Measurements from ENCODE around the gene EXOC3.

EXOC3 gene

GRCh38 chr5:477871-478270 is 34.9 kb downstream of the EXOC3 start:
- Histone ChIP-seq H3K9me3 (ENCODE audit: control insufficient read depth in 2 of 2, low read length in 2 of 2) (no peaks in the 10 kb centered on the region), H3K27me3 (ENCODE audit: control insufficient read depth in 1 of 2, insufficient read depth in 2 of 2, low read length in 2 of 2) (peaks cover 58 to 72% of the 10 kb centered on the region in 2 donors), H3K36me3 (ENCODE audit: control insufficient read depth in 2 of 2, insufficient read depth in 2 of 2, low read length in 2 of 2) (no peaks in the 10 kb centered on the region)

GRCh38 chr5:478369-478981 is 35.5 kb downstream of the EXOC3 start:
- Histone ChIP-seq H3K4me1 (ENCODE audit: control insufficient read depth, insufficient read depth, low read length) (peaks cover 15% of the 10 kb centered on the region), H3K9ac (ENCODE audit: low read length in 2 of 2) (no peak overlapping the region), H3K27me3 (ENCODE audit: control insufficient read depth in 1 of 2, insufficient read depth in 2 of 2, low read length in 2 of 2) (peaks cover 60 to 76% of the 10 kb centered on the region in 2 donors), H3K27ac (ENCODE audit: low read length) (no peak overlapping the region), H3K36me3 (ENCODE audit: control insufficient read depth in 2 of 2, insufficient read depth in 2 of 2, low read length in 2 of 2) (no peaks in the 10 kb centered on the region), H3K4me3 (ENCODE audit: low read length in 2 of 2) (no peak overlapping the region), H3K9me3 (ENCODE audit: control insufficient read depth in 2 of 2, low read length in 2 of 2) (no peaks in the 10 kb centered on the region)

More at GRCh38 chr5:477871-478270, 34.9 kb downstream of the EXOC3 start:
- Histone ChIP-seq H3K4me1 (ENCODE audit: control insufficient read depth, insufficient read depth, low read length) (peaks cover 15% of the 10 kb centered on the region), H3K27ac (ENCODE audit: low read length) (no peak overlapping the region), H3K9ac (ENCODE audit: low read length in 2 of 2) (no peak overlapping the region), H3K4me3 (ENCODE audit: low read length in 2 of 2) (no peak overlapping the region)

GRCh38 chr5:478982-479535 is 36.1 kb downstream of the EXOC3 start:
- Histone ChIP-seq H3K27me3 (ENCODE audit: control insufficient read depth in 1 of 2, insufficient read depth in 2 of 2, low read length in 2 of 2) (peaks cover 60 to 76% of the 10 kb centered on the region in 2 donors), H3K4me1 (ENCODE audit: control insufficient read depth, insufficient read depth, low read length) (peaks cover 10% of the 10 kb centered on the region), H3K36me3 (ENCODE audit: control insufficient read depth in 2 of 2, insufficient read depth in 2 of 2, low read length in 2 of 2) (no peaks in the 10 kb centered on the region)

GRCh38 chr5:479566-480319 is 36.8 kb downstream of the EXOC3 start:
- Histone ChIP-seq H3K4me1 (ENCODE audit: control insufficient read depth, insufficient read depth, low read length) (peaks cover 9% of the 10 kb centered on the region), H3K4me3 (ENCODE audit: low read length in 2 of 2) (no peak overlapping the region), H3K9me3 (ENCODE audit: control insufficient read depth in 2 of 2, low read length in 2 of 2) (no peaks in the 10 kb centered on the region), H3K9ac (ENCODE audit: low read length in 2 of 2) (no peak overlapping the region), H3K27ac (ENCODE audit: low read length) (no peak overlapping the region), H3K27me3 (ENCODE audit: control insufficient read depth in 1 of 2, insufficient read depth in 2 of 2, low read length in 2 of 2) (peaks cover 62 to 74% of the 10 kb centered on the region in 2 donors), H3K36me3 (ENCODE audit: control insufficient read depth in 2 of 2, insufficient read depth in 2 of 2, low read length in 2 of 2) (no peaks in the 10 kb centered on the region)

More at GRCh38 chr5:478982-479535, 36.1 kb downstream of the EXOC3 start:
- Histone ChIP-seq H3K9ac (ENCODE audit: low read length in 2 of 2) (no peak overlapping the region), H3K4me3 (ENCODE audit: low read length in 2 of 2) (no peak overlapping the region), H3K27ac (ENCODE audit: low read length) (no peak overlapping the region), H3K9me3 (ENCODE audit: control insufficient read depth in 2 of 2, low read length in 2 of 2) (no peaks in the 10 kb centered on the region)

- Histone ChIP-seq H3K27ac (ENCODE audit: low read length) (no peak overlapping the region), H3K4me3 (ENCODE audit: low read length in 2 of 2) (no peak overlapping the region), H3K9me3 (ENCODE audit: control insufficient read depth in 2 of 2, low read length in 2 of 2) (no peaks in the 10 kb centered on the region), H3K9ac (ENCODE audit: low read length in 2 of 2) (no peak overlapping the region), H3K27me3 (ENCODE audit: control insufficient read depth in 1 of 2, insufficient read depth in 2 of 2, low read length in 2 of 2) (peaks cover 52 to 61% of the 10 kb centered on the region in 2 donors), H3K4me1 (ENCODE audit: control insufficient read depth, insufficient read depth, low read length) (no peaks in the 10 kb centered on the region), H3K36me3 (ENCODE audit: control insufficient read depth in 2 of 2, insufficient read depth in 2 of 2, low read length in 2 of 2) (no peaks in the 10 kb centered on the region)
Measured at GRCh38 chr5:481347-481746, 38.4 kb downstream of the EXOC3 start.

GRCh38 chr5:482021-482420 is 39.0 kb downstream of the EXOC3 start:
- no peak overlapping the region for H3K9ac ChIP-seq (ENCODE audit: low read length in 2 of 2)
- no peaks in the 10 kb centered on the region for H3K9me3 ChIP-seq (ENCODE audit: control insufficient read depth in 2 of 2, low read length in 2 of 2)
- no peaks in the 10 kb centered on the region for H3K36me3 ChIP-seq (ENCODE audit: control insufficient read depth in 2 of 2, insufficient read depth in 2 of 2, low read length in 2 of 2)
- H3K4me1 ChIP-seq (ENCODE audit: control insufficient read depth, insufficient read depth, low read length): no peaks in the 10 kb centered on the region
- peaks cover 46 to 57% of the 10 kb centered on the region in 2 donors for H3K27me3 ChIP-seq (ENCODE audit: control insufficient read depth in 1 of 2, insufficient read depth in 2 of 2, low read length in 2 of 2)
- H3K4me3 ChIP-seq (ENCODE audit: low read length in 2 of 2): no peak overlapping the region
- H3K27ac ChIP-seq (ENCODE audit: low read length): no peak overlapping the region

DNA sequence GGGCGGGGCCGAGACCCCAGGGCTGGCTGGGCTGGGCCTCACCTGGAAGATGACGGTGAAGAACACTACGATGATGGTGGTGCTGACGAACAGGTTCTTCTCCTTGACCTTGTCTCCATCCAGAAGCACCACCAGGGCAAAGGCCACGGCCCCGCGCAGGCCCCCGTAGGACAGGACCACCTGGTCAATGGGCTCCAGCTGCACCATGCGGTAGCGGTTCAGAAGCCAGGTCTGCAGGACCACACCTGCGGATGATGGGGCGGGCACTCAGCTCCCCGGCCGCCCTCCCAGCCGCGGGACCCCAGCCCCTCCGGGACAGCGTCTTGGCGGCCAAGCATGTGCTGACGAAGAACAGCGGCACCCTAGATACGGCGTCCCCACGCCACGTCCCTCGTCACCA is 39.5 kb downstream of the EXOC3 start:
- peaks cover 41 to 52% of the 10 kb centered on the region in 2 donors for H3K27me3 ChIP-seq (ENCODE audit: control insufficient read depth in 1 of 2, insufficient read depth in 2 of 2, low read length in 2 of 2)
- H3K36me3 ChIP-seq (ENCODE audit: control insufficient read depth in 2 of 2, insufficient read depth in 2 of 2, low read length in 2 of 2): no peaks in the 10 kb centered on the region
- no peak overlapping the region for H3K9ac ChIP-seq (ENCODE audit: low read length in 2 of 2)
- no peaks in the 10 kb centered on the region for H3K9me3 ChIP-seq (ENCODE audit: control insufficient read depth in 2 of 2, low read length in 2 of 2)
- H3K27ac ChIP-seq (ENCODE audit: low read length): no peak overlapping the region
- no peak overlapping the region for H3K4me3 ChIP-seq (ENCODE audit: low read length in 2 of 2)
- H3K4me1 ChIP-seq (ENCODE audit: control insufficient read depth, insufficient read depth, low read length): no peaks in the 10 kb centered on the region

DNA sequence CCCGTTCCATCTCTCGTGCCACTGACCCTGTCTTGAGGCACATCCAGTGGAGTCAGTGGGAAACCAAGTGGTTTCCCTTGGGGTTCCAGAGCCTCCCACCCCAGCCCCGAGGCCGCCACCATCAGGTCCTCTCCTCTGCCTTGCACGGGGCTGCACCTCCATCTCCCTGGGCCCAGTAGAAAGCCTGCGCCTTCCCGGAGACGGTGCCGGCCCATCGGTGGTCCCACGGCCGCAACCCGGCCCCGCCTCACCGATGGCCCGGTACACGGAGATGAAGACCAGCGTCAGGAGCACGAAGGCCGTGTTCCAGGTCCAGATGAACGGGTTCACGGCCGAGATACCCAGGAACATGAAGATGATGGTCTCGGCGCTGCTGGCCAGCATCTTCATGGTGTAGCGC is 40.0 kb downstream of the EXOC3 start:
- H3K4me3 ChIP-seq (ENCODE audit: low read length in 2 of 2): no peak overlapping the region
- H3K36me3 ChIP-seq (ENCODE audit: control insufficient read depth in 2 of 2, insufficient read depth in 2 of 2, low read length in 2 of 2): no peaks in the 10 kb centered on the region
- H3K9me3 ChIP-seq (ENCODE audit: control insufficient read depth in 2 of 2, low read length in 2 of 2): no peaks in the 10 kb centered on the region
- peaks cover 38 to 47% of the 10 kb centered on the region in 2 donors for H3K27me3 ChIP-seq (ENCODE audit: control insufficient read depth in 1 of 2, insufficient read depth in 2 of 2, low read length in 2 of 2)
- H3K27ac ChIP-seq (ENCODE audit: low read length): no peak overlapping the region
- no peak overlapping the region for H3K9ac ChIP-seq (ENCODE audit: low read length in 2 of 2)
- no peaks in the 10 kb centered on the region for H3K4me1 ChIP-seq (ENCODE audit: control insufficient read depth, insufficient read depth, low read length)

- no peak overlapping the region for H3K27ac ChIP-seq (ENCODE audit: low read length)
- H3K9ac ChIP-seq (ENCODE audit: low read length in 2 of 2): no peak overlapping the region
- H3K4me3 ChIP-seq (ENCODE audit: low read length in 2 of 2): no peak overlapping the region
- H3K36me3 ChIP-seq (ENCODE audit: control insufficient read depth in 2 of 2, insufficient read depth in 2 of 2, low read length in 2 of 2): no peaks in the 10 kb centered on the region
- peaks cover 32 to 42% of the 10 kb centered on the region in 2 donors for H3K27me3 ChIP-seq (ENCODE audit: control insufficient read depth in 1 of 2, insufficient read depth in 2 of 2, low read length in 2 of 2)
- no peaks in the 10 kb centered on the region for H3K4me1 ChIP-seq (ENCODE audit: control insufficient read depth, insufficient read depth, low read length)
- no peaks in the 10 kb centered on the region for H3K9me3 ChIP-seq (ENCODE audit: control insufficient read depth in 2 of 2, low read length in 2 of 2)
Measured at GRCh38 chr5:483434-484140, 40.6 kb downstream of the EXOC3 start.

DNA sequence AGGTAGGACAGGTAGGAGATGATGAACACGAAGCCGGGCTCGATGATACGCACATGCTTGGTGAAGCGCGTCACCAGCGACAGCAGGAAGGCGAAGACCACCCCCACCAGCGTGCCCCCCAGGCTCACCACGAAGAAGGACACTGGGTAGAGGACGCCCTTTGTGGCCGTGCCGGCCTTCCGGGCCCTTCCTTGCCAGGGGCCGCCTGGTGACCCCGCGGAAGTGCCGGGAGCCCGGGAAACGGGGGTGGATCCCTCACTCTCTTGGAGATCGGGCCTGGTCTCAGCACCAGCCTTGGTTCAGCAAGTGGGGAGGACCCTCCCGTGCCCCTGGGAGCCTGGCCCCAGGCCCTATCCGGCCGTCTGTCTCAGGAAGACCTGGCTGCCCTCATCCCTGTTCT is 41.6 kb downstream of the EXOC3 start:
- Histone ChIP-seq H3K27me3 (ENCODE audit: control insufficient read depth in 1 of 2, insufficient read depth in 2 of 2, low read length in 2 of 2) (peaks cover 22 to 33% of the 10 kb centered on the region in 2 donors), H3K9ac (ENCODE audit: low read length in 2 of 2) (no peak overlapping the region), H3K27ac (ENCODE audit: low read length) (no peak overlapping the region), H3K4me1 (ENCODE audit: control insufficient read depth, insufficient read depth, low read length) (no peaks in the 10 kb centered on the region), H3K36me3 (ENCODE audit: control insufficient read depth in 2 of 2, insufficient read depth in 2 of 2, low read length in 2 of 2) (no peaks in the 10 kb centered on the region), H3K9me3 (ENCODE audit: control insufficient read depth in 2 of 2, low read length in 2 of 2) (no peaks in the 10 kb centered on the region), H3K4me3 (ENCODE audit: low read length in 2 of 2) (no peak overlapping the region)
